Measurements from ENCODE around the gene GALNT2. TPM values are rescaled to one million over a fixed set of nuclear protein-coding genes. Genes with fewer than 3 reads are reported as not detected.
A peak's percentile ranks its signal among the peaks of the same experiment; 100 is the strongest.

The GALNT2 gene
- total RNA-seq, 1 donor from 2014 or later = 31.9 TPM

- H3K4me3 ChIP-seq (ENCODE audit: low read depth, low read length) = no peak overlapping the region
- FAIRE-seq = no peak
- no peaks in the 10 kb centered on the region for H3K36me3 ChIP-seq (ENCODE audit: control insufficient read depth, insufficient read depth, low read length)
- no peak for DNase-seq (ENCODE audit: low read depth)
- TF ChIP-seq CTCF (IDR thresholded peaks at IDR 0.05; ENCODE audit: insufficient read depth, low read length, severe bottlenecking) = no peak
- H3K27me3 ChIP-seq (ENCODE audit: control insufficient read depth, insufficient read depth, low read length) = no peaks in the 10 kb centered on the region
These were observed 103.1 kb downstream of the GALNT2 start for GRCh38 chr1:230170153-230170547.

GRCh38 chr1:230170622-230171021 is 103.6 kb downstream of the GALNT2 start:
- Histone ChIP-seq H3K27me3 (ENCODE audit: control insufficient read depth, insufficient read depth, low read length) (no peaks in the 10 kb centered on the region), H3K36me3 (ENCODE audit: control insufficient read depth, insufficient read depth, low read length) (peaks cover 1% of the 10 kb centered on the region), H3K4me3 (ENCODE audit: low read depth, low read length) (no peak overlapping the region)
- FAIRE-seq (no peak), DNase-seq (ENCODE audit: low read depth) (peak; percentile 13)
- no peak for TF ChIP-seq CTCF (IDR thresholded peaks at IDR 0.05; ENCODE audit: insufficient read depth, low read length, severe bottlenecking)

GRCh38 chr1:230171356-230172015 is 104.4 kb downstream of the GALNT2 start:
- TF ChIP-seq CTCF (IDR thresholded peaks at IDR 0.05; ENCODE audit: insufficient read depth, low read length, severe bottlenecking) = no peak
- no peak for FAIRE-seq
- no peaks in the 10 kb centered on the region for H3K27me3 ChIP-seq (ENCODE audit: control insufficient read depth, insufficient read depth, low read length)
- peak; percentile 22 for DNase-seq (ENCODE audit: low read depth)
- no peak overlapping the region for H3K4me3 ChIP-seq (ENCODE audit: low read depth, low read length)
- H3K36me3 ChIP-seq (ENCODE audit: control insufficient read depth, insufficient read depth, low read length) = peaks cover 1% of the 10 kb centered on the region

- H3K4me3 ChIP-seq (ENCODE audit: low read depth, low read length) = no peak overlapping the region
- FAIRE-seq (no peak), DNase-seq (ENCODE audit: low read depth) (no peak)
- no peak for TF ChIP-seq CTCF (IDR thresholded peaks at IDR 0.05; ENCODE audit: insufficient read depth, low read length, severe bottlenecking)
- H3K27me3 ChIP-seq (ENCODE audit: control insufficient read depth, insufficient read depth, low read length) = no peaks in the 10 kb centered on the region
- H3K36me3 ChIP-seq (ENCODE audit: control insufficient read depth, insufficient read depth, low read length) = peaks cover 1% of the 10 kb centered on the region
These were observed 105.0 kb downstream of the GALNT2 start for GRCh38 chr1:230172016-230172537.

- no peaks in the 10 kb centered on the region for H3K27me3 ChIP-seq (ENCODE audit: control insufficient read depth, insufficient read depth, low read length)
- DNase-seq (ENCODE audit: low read depth) = no peak
These were observed 106.3 kb downstream of the GALNT2 start for GRCh38 chr1:230173187-230173975.

More at GRCh38 chr1:230173187-230173975, 106.3 kb downstream of the GALNT2 start:
- Histone ChIP-seq H3K4me3 (ENCODE audit: low read depth, low read length) (no peak overlapping the region), H3K36me3 (ENCODE audit: control insufficient read depth, insufficient read depth, low read length) (peaks cover 2% of the 10 kb centered on the region)
- FAIRE-seq = no peak
- no peak for TF ChIP-seq CTCF (IDR thresholded peaks at IDR 0.05; ENCODE audit: insufficient read depth, low read length, severe bottlenecking)
